Astrocyte (in vitro differentiated cells and primary cell): ENCODE measurements around the gene GALNT2.

Source experiments
- CTCF ChIP-seq: IDR thresholded peaks from 2 replicates; pipeline ENCODE4 v1.5.1; 2011; ENCODE audit warnings: low read depth, mild to moderate bottlenecking, inconsistent platforms, low read length, moderate library complexity; ENCODE audit not compliant: insufficient read depth
- EZH2 ChIP-seq: IDR thresholded peaks from 2 replicates; pipeline ENCODE4 v1.6.1; 2012; ENCODE audit warnings: mild to moderate bottlenecking, low read length, inconsistent platforms; ENCODE audit not compliant: insufficient read depth

DNA sequence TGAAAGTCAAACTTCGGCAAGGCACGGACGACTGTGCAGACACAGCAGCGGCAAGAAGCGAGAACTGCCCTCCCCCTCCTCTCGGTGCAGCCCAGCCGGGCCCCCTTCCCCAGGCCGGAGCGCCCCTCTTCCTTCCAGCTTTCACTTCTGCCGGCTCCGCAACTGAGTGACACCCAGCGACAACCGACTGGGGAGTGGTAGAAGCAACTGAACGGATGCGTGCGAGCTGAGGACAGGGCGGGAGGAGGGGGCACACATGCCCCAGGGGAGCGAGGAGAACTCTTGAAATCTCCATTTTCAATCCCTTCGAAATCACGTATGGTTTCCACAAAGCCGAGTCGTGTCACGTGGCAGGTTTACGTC lies 212.5 kb downstream of the GALNT2 start:
- TF ChIP-seq EZH2 (no peak), CTCF (no peak)
